ENCODE results near the gene MYCBPAP.

MYCBPAP gene

GRCh38 chr17:50507871-50508572 lies at the start of gene MYCBPAP:
MYCBPAP (plus strand) TSS chr17:50508439; CDS start chr17:50508675, 236 bp downstream.
- peak; percentile 72 for DNase-seq

GRCh38 chr17:50458701-50459676 lies 49.2 kb upstream of the MYCBPAP start:
- DNase-seq, result peak; percentile 46

GRCh38 chr17:50459756-50460155 lies 48.5 kb upstream of the MYCBPAP start:
- DNase-seq, result no peak

- no peak for DNase-seq
These were observed 47.3 kb upstream of the MYCBPAP start for GRCh38 chr17:50460831-50461526.

- no peak for DNase-seq
These were observed 46.6 kb upstream of the MYCBPAP start for GRCh38 chr17:50461550-50462132.

- no peak for DNase-seq
These were observed 45.8 kb upstream of the MYCBPAP start for GRCh38 chr17:50462446-50462845.

- no peak for DNase-seq
These were observed 44.1 kb upstream of the MYCBPAP start for GRCh38 chr17:50464121-50464520.

- no peak for DNase-seq
These were observed 43.5 kb upstream of the MYCBPAP start for GRCh38 chr17:50464736-50465135.

- DNase-seq, result no peak
These were observed 43.1 kb upstream of the MYCBPAP start for GRCh38 chr17:50465171-50465570.

- DNase-seq, result no peak
These were observed 42.6 kb upstream of the MYCBPAP start for GRCh38 chr17:50465635-50466034.

GRCh38 chr17:50466371-50467113 lies 41.7 kb upstream of the MYCBPAP start:
- no peak for DNase-seq

- no peak for DNase-seq
These were observed 41.0 kb upstream of the MYCBPAP start for GRCh38 chr17:50467114-50467854.

- no peak for DNase-seq
These were observed 40.4 kb upstream of the MYCBPAP start for GRCh38 chr17:50467855-50468303.

- no peak for DNase-seq
These were observed 39.7 kb upstream of the MYCBPAP start, which contains the start of gene CHAD for GRCh38 chr17:50468304-50469207. CHAD (minus strand) TSS chr17:50468880; CDS start chr17:50468813, 67 bp downstream.

GRCh38 chr17:50469208-50469605 lies 39.0 kb upstream of the MYCBPAP start:
- no peak for DNase-seq

GRCh38 chr17:50469671-50470305 lies 38.5 kb upstream of the MYCBPAP start:
- DNase-seq, result no peak

GRCh38 chr17:50470426-50470825 lies 37.8 kb upstream of the MYCBPAP start:
- DNase-seq, result no peak

GRCh38 chr17:50471009-50471905 lies 37.0 kb upstream of the MYCBPAP start:
- no peak for DNase-seq
